K562 (cell line): Measurements from ENCODE around the gene TRIO.

Experiments
- CBFA2T2 ChIP-seq: fragments of 450-650 bp; conservative IDR thresholded peaks from 2 replicates; pipeline ENCODE4 v1.6.1; 2017; ENCODE audit warnings: mild to moderate bottlenecking
- EP300 ChIP-seq: IDR thresholded peaks from 2 replicates; pipeline ENCODE4 v1.6.1; 2012; ENCODE audit warnings: low read length, improper control_type of control experiment
- FOXA3 ChIP-seq, 2 experiments: fragments of 450-650 bp in 1 of 2; sonication (generic) in 1 of 2; formaldehyde crosslinking; IDR thresholded peaks in 1 of 2; conservative IDR thresholded peaks in 1 of 2; 2 replicates each; pipeline versions ENCODE4 v1.4.0 to v1.8.0; 2020 to 2022; ENCODE audit warnings: mild to moderate bottlenecking in 2 of 2, missing genetic modification reagents in 1 of 2
- HDGF ChIP-seq: fragments of 450-650 bp; IDR thresholded peaks from 2 replicates; pipeline ENCODE4 v1.6.1; 2016
- HMG20A ChIP-seq: fragments of 450-650 bp; formaldehyde crosslinking; conservative IDR thresholded peaks from 2 replicates; pipeline ENCODE4 v1.4.0; 2020; ENCODE audit warnings: mild to moderate bottlenecking, mixed read lengths
- HNRNPH1 ChIP-seq: fragments of 200-400 bp; formaldehyde crosslinking; optimal IDR thresholded peaks from 2 replicates; pipeline ENCODE3; 2017; ENCODE audit warnings: low read depth, mild to moderate bottlenecking, low read length, moderate library complexity
- MAZ ChIP-seq, 2 experiments: fragments of 450-650 bp in 1 of 2; sonication (generic) in 1 of 2; formaldehyde crosslinking; IDR thresholded peaks in 1 of 2; conservative IDR thresholded peaks in 1 of 2; 2 replicates each; pipeline versions ENCODE4 v1.4.0 to v1.5.0; 2020; ENCODE audit warnings: mild to moderate bottlenecking in 1 of 2, missing genetic modification reagents in 1 of 2
- POLR2AphosphoS5 ChIP-seq: IDR thresholded peaks from 2 replicates; pipeline ENCODE4 v1.6.1; 2011; ENCODE audit warnings: mild to moderate bottlenecking, low read depth, low read length, moderate library complexity; ENCODE audit not compliant: control insufficient read depth, insufficient read depth
- RNF2 ChIP-seq: sonication (generic); IDR thresholded peaks from 2 replicates; pipeline ENCODE4 v1.6.1; 2016
- RUNX1 ChIP-seq: sonication (generic); IDR thresholded peaks from 2 replicates; pipeline ENCODE4 v1.6.1; 2016; ENCODE audit warnings: antibody characterized with exemption, low read depth
- ZBTB26 ChIP-seq: fragments of 450-650 bp; formaldehyde crosslinking; IDR thresholded peaks from 2 replicates; pipeline ENCODE4 v1.4.0; 2022; ENCODE audit warnings: missing genetic modification characterization
- TF ChIP-seq, protein P1 (sequence below), 3 experiments: IDR thresholded peaks in 2 of 3; conservative IDR thresholded peaks in 1 of 3; 2 replicates each; pipeline ENCODE4 v1.5.1; 2011 to 2012; ENCODE audit warnings: low read length in 3 of 3, mild to moderate bottlenecking in 3 of 3, control low read depth in 2 of 3, improper control_type of control experiment in 1 of 3, inconsistent platforms in 1 of 3, low read depth in 1 of 3, mixed read lengths in 1 of 3, moderate library complexity in 1 of 3; ENCODE audit not compliant: insufficient read depth in 2 of 3
- TF ChIP-seq, protein P2 (sequence below): fragments of 450-650 bp; IDR thresholded peaks from 2 replicates; pipeline ENCODE4 v1.6.1; 2016
- TF ChIP-seq, protein P3 (sequence below): fragments of 250-450 bp; sonication (Bioruptor Pico); IDR thresholded peaks from 2 replicates; pipeline ENCODE4 v1.5.0; 2020; ENCODE audit warnings: mild to moderate bottlenecking, borderline replicate concordance

- TF ChIP-seq, protein P1, sequence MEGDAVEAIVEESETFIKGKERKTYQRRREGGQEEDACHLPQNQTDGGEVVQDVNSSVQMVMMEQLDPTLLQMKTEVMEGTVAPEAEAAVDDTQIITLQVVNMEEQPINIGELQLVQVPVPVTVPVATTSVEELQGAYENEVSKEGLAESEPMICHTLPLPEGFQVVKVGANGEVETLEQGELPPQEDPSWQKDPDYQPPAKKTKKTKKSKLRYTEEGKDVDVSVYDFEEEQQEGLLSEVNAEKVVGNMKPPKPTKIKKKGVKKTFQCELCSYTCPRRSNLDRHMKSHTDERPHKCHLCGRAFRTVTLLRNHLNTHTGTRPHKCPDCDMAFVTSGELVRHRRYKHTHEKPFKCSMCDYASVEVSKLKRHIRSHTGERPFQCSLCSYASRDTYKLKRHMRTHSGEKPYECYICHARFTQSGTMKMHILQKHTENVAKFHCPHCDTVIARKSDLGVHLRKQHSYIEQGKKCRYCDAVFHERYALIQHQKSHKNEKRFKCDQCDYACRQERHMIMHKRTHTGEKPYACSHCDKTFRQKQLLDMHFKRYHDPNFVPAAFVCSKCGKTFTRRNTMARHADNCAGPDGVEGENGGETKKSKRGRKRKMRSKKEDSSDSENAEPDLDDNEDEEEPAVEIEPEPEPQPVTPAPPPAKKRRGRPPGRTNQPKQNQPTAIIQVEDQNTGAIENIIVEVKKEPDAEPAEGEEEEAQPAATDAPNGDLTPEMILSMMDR (IDR thresholded peaks at IDR 0.05 in 2 of 3, conservative IDR thresholded peaks at IDR 0.05 in 1 of 3; ENCODE audit: insufficient read depth in 2 of 3, low read depth in 1 of 3, low read length in 3 of 3), result no peak
- TF ChIP-seq RNF2, result no peak
- no peak for TF ChIP-seq FOXA3 (CRISPR knock-in tag; conservative IDR thresholded peaks at IDR 0.05 in 1 of 2, IDR thresholded peaks at IDR 0.05 in 1 of 2)
- no peak for TF ChIP-seq ZBTB26 (CRISPR knock-in tag)
- TF ChIP-seq, protein P2, sequence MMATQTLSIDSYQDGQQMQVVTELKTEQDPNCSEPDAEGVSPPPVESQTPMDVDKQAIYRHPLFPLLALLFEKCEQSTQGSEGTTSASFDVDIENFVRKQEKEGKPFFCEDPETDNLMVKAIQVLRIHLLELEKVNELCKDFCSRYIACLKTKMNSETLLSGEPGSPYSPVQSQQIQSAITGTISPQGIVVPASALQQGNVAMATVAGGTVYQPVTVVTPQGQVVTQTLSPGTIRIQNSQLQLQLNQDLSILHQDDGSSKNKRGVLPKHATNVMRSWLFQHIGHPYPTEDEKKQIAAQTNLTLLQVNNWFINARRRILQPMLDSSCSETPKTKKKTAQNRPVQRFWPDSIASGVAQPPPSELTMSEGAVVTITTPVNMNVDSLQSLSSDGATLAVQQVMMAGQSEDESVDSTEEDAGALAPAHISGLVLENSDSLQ, result no peak
- no peak for TF ChIP-seq CBFA2T2
- no peak for TF ChIP-seq HNRNPH1
- TF ChIP-seq HMG20A, result no peak
- TF ChIP-seq, protein P3, sequence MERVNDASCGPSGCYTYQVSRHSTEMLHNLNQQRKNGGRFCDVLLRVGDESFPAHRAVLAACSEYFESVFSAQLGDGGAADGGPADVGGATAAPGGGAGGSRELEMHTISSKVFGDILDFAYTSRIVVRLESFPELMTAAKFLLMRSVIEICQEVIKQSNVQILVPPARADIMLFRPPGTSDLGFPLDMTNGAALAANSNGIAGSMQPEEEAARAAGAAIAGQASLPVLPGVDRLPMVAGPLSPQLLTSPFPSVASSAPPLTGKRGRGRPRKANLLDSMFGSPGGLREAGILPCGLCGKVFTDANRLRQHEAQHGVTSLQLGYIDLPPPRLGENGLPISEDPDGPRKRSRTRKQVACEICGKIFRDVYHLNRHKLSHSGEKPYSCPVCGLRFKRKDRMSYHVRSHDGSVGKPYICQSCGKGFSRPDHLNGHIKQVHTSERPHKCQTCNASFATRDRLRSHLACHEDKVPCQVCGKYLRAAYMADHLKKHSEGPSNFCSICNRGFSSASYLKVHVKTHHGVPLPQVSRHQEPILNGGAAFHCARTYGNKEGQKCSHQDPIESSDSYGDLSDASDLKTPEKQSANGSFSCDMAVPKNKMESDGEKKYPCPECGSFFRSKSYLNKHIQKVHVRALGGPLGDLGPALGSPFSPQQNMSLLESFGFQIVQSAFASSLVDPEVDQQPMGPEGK (CRISPR knock-in tag), result no peak
- no peak for TF ChIP-seq RUNX1
- no peak for TF ChIP-seq EP300
- TF ChIP-seq MAZ (CRISPR knock-in tag; conservative IDR thresholded peaks at IDR 0.05 in 1 of 2, IDR thresholded peaks at IDR 0.05 in 1 of 2), result no peak
- TF ChIP-seq POLR2AphosphoS5, result no peak
- TF ChIP-seq HDGF, result no peak
These were observed 8.4 kb upstream of the TRIO start for GRCh38 chr5:14134771-14135170.
